HFF-Myc (cell line): ENCODE data around the gene JAK3.

ENCODE experiments used
- DNase-seq: peaks from one replicate; pipeline ENCODE4 v3.0.0-alpha.2; 2011; ENCODE audit warnings: low read depth; ENCODE audit errors: extremely low read depth
- H3K4me3 ChIP-seq: replicated peaks from 2 replicates; pipeline ENCODE4 v1.5.1; 2011; ENCODE audit warnings: low read depth, mild to moderate bottlenecking, control low read depth, low read length
- TF ChIP-seq, protein P1 (sequence below): IDR thresholded peaks from 2 replicates; pipeline ENCODE4 v1.5.1; 2012; ENCODE audit warnings: mild to moderate bottlenecking, low read depth, low read length, control low read depth; ENCODE audit errors: missing control alignments

Gene JAK3

GRCh38 chr19:17860331-17860992 lies 12.7 kb upstream of the JAK3 start:
- DNase-seq = no peak
- H3K4me3 ChIP-seq = peak overlapping the region; percentile 92
- TF ChIP-seq, protein P1, sequence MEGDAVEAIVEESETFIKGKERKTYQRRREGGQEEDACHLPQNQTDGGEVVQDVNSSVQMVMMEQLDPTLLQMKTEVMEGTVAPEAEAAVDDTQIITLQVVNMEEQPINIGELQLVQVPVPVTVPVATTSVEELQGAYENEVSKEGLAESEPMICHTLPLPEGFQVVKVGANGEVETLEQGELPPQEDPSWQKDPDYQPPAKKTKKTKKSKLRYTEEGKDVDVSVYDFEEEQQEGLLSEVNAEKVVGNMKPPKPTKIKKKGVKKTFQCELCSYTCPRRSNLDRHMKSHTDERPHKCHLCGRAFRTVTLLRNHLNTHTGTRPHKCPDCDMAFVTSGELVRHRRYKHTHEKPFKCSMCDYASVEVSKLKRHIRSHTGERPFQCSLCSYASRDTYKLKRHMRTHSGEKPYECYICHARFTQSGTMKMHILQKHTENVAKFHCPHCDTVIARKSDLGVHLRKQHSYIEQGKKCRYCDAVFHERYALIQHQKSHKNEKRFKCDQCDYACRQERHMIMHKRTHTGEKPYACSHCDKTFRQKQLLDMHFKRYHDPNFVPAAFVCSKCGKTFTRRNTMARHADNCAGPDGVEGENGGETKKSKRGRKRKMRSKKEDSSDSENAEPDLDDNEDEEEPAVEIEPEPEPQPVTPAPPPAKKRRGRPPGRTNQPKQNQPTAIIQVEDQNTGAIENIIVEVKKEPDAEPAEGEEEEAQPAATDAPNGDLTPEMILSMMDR = no peak

- TF ChIP-seq, protein P1 = peak; percentile 80
- DNase-seq = peak; percentile 99
- H3K4me3 ChIP-seq = peak within 1 kb of the TSS; percentile 92
Measured at GRCh38 chr19:17859533-17860330, 11.9 kb upstream of the JAK3 start, which contains the start of gene RPL18A. Gene RPL18A (plus strand): TSS chr19:17859910. CDS start chr19:17859957, 47 bp downstream.

DNA sequence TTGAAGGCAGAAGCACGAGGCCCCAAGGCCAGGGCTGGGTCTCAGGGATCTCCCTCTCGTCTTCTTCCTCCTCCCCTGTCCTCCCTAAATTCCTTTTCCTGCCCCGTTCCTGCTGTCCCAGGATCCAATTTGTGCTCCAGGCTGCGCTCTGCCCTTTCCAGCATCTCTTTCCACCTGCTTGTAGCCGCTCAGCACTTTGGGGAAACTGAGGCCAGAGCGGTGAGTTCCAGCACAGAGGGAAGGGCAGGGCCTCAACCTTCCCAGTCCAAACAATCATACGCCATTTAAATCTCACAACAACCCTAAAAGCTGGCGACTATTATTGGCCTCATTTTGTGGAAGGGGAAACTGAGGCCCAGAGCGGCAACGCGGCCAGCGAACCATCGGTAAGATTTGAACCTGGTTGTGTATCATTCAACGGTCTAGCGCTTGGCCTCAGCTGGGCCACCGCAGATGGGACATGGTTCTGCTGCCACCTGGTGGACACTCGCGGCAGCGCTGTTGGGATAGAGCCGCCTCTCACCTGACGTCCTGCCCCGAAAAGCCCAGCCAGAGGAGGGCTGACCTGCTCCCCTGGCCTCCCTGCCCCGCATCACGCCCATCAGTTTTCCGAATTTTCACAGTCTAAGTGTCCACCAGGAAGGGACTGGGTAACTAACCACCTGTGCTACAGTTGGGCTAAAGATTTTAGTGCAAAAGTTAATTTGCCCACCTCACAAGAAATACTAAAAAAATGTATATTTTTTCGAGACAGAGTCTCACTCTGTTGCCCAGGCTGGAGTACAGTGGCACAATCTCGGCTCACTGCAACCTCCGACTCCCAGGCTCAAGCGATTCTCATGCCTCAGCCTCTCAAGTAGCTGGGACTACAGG lies 7.7 kb upstream of the JAK3 start:
- TF ChIP-seq, protein P1 = peak; percentile 98
- DNase-seq = no peak

GRCh38 chr19:17854061-17854460 lies 6.3 kb upstream of the JAK3 start:
- H3K4me3 ChIP-seq = no peak overlapping the region
- TF ChIP-seq, protein P1 = no peak
- no peak for DNase-seq

More for the DNA sequence above, 7.7 kb upstream of the JAK3 start:
- H3K4me3 ChIP-seq = no peak overlapping the region

- no peak overlapping the region for H3K4me3 ChIP-seq
- TF ChIP-seq, protein P1 = no peak
- no peak for DNase-seq
Measured at GRCh38 chr19:17848595-17849292, 962 bp upstream of the JAK3 start.

GRCh38 chr19:17846146-17846545 lies 1.6 kb downstream of the JAK3 start:
- no peak for DNase-seq
- no peak overlapping the region for H3K4me3 ChIP-seq
- TF ChIP-seq, protein P1 = no peak
